ENCODE measurements around the gene IRX5. TPM values are rescaled to one million over a fixed set of nuclear protein-coding genes. Genes with fewer than 3 reads are reported as not detected.

Gene IRX5
- total and polyA plus RNA-seq, 2 of the 4 experiments (the other 2 are of a cell fraction), result not detected

- TF ChIP-seq ELK1 (IDR thresholded peaks at IDR 0.05; ENCODE audit: borderline replicate concordance, low read depth, low read length) (no peak), MAZ (IDR thresholded peaks at IDR 0.05; ENCODE audit: borderline replicate concordance, low read depth, low read length) (peak; percentile 93), FOS (IDR thresholded peaks at IDR 0.05; ENCODE audit: low read depth, low read length) (no peak), SMC3 (IDR thresholded peaks at IDR 0.05; ENCODE audit: low read depth, low read length) (no peak)
Measured at GRCh38 chr16:54930005-54930868, at the start of gene IRX5 (continued).

- Histone ChIP-seq H3K4me1 (ENCODE audit: control insufficient read depth, insufficient read depth, low read length) (no peaks in the 10 kb centered on the region), H3K27ac (ENCODE audit: insufficient read depth, low read length) (no peak overlapping the region), H3K36me3 (ENCODE audit: control insufficient read depth, insufficient read depth, low read length) (no peaks in the 10 kb centered on the region), H2BK5ac (ENCODE audit: low read depth, low read length, poor library complexity, severe bottlenecking) (no peak overlapping the region), H2AK5ac (ENCODE audit: low read depth, low read length) (no peak overlapping the region), H3K14ac (replicated peaks; ENCODE audit: low read depth, low read length) (no peak overlapping the region), H4K91ac (ENCODE audit: insufficient read depth, low read depth, low read length) (no peak overlapping the region), H2AFZ (replicated peaks; ENCODE audit: low read length, poor library complexity) (no peak overlapping the region), H3K4me2 (ENCODE audit: low read depth, low read length) (no peak overlapping the region), H4K5ac (ENCODE audit: low read depth, low read length) (no peak overlapping the region), H3K4ac (ENCODE audit: low read depth, low read length) (no peak overlapping the region), H3K9me3 (ENCODE audit: control insufficient read depth, insufficient read depth, low read length) (peaks cover 6% of the 10 kb centered on the region), H2AK9ac (replicated peaks; ENCODE audit: low read depth, low read length, poor library complexity) (no peak overlapping the region), H3K56ac (ENCODE audit: extremely low read depth, insufficient read depth, low read length) (no peak overlapping the region), H3K9me1 (ENCODE audit: insufficient read depth, low read length) (no peaks in the 10 kb centered on the region), H2BK20ac (ENCODE audit: low read depth, low read length) (no peak overlapping the region), H2BK120ac (ENCODE audit: low read depth, low read length) (no peak overlapping the region), H4K20me1 (ENCODE audit: insufficient read depth, low read length) (no peaks in the 10 kb centered on the region), H3K4me3 (ENCODE audit: insufficient read depth, low read depth, low read length) (no peak overlapping the region), H3K9ac (ENCODE audit: low read depth, low read length) (no peak overlapping the region), H3K27me3 (ENCODE audit: control insufficient read depth, insufficient read depth, low read length) (no peaks in the 10 kb centered on the region), H2BK15ac (ENCODE audit: low read depth, low read length) (no peak overlapping the region), H3K23ac (ENCODE audit: low read depth, low read length) (no peak overlapping the region), H3K79me1 (ENCODE audit: low read depth in 1 of 2, low read length in 2 of 2) (no peaks in the 10 kb centered on the region), H3K18ac (ENCODE audit: low read depth, low read length) (no peak overlapping the region), H4K8ac (ENCODE audit: low read depth in 2 of 2, low read length in 2 of 2) (no peak overlapping the region)
- POLR2A ChIA-PET (ENCODE audit: unreplicated experiment), result no interaction called here
- dilution Hi-C loops (cut with HindIII; ENCODE audit: low sequenced_read_pairs, unreplicated experiment) (no loop called here), in situ Hi-C loops (cut with MboI; ENCODE audit: low sequenced_read_pairs) (no loop called here), intact Hi-C loops (cut with micrococcal nuclease) (no loop called here)
- no CpG with 5 or more reads among the region's 2 CpGs for WGBS, 2 experiments (ENCODE audit: extremely low coverage in 2 of 2, insufficient read length in 1 of 2)
- BruUV-seq (replicated peaks), result no TSS peak
- DNase-seq, result no peak
- CTCF ChIA-PET, result no interaction called here
- ATAC-seq (ENCODE audit: low read depth), result no peak
- TF ChIP-seq MAZ (IDR thresholded peaks at IDR 0.05; ENCODE audit: borderline replicate concordance, low read depth, low read length) (no peak), RFX5 (IDR thresholded peaks at IDR 0.05; ENCODE audit: low read depth, low read length) (no peak), FOS (IDR thresholded peaks at IDR 0.05; ENCODE audit: low read depth, low read length) (no peak), RCOR1 (IDR thresholded peaks at IDR 0.05; ENCODE audit: insufficient replicate concordance, low read length) (no peak), CTCF (conservative IDR thresholded peaks at IDR 0.05; ENCODE audit: low read depth, low read length) (no peak), SMC3 (IDR thresholded peaks at IDR 0.05; ENCODE audit: low read depth, low read length) (no peak), BHLHE40 (IDR thresholded peaks at IDR 0.05; ENCODE audit: low read depth, low read length) (no peak), MAFK (IDR thresholded peaks at IDR 0.05; ENCODE audit: low read depth, low read length) (no peak), RAD21 (IDR thresholded peaks at IDR 0.05; ENCODE audit: low read length) (no peak), MXI1 (IDR thresholded peaks at IDR 0.05; ENCODE audit: borderline replicate concordance, low read depth, low read length) (no peak), USF2 (IDR thresholded peaks at IDR 0.05; ENCODE audit: low read depth, low read length) (no peak)
Measured at GRCh38 chr16:54882556-54882955, 48.1 kb upstream of the IRX5 start.

Measured in IMR-90 (cell line).